WTC11 (cell line): ENCODE data around the gene ZDHHC14. TPM values are rescaled to one million over a fixed set of nuclear protein-coding genes. Genes with fewer than 3 reads are reported as not detected.

Experiments
- ATAC-seq: fragments of 200-7000 bp; cut with Tn5 transposase; 2 replicates; pipeline ENCODE4 v1.10.0; 2021; ENCODE audit warnings: mild to moderate bottlenecking, moderate library complexity
- CTCF ChIA-PET: fragments of 300-600 bp; sonication (Branson Sonifier 250); formaldehyde crosslinking; loops from one replicate; lab custom pipeline; 2021; ENCODE audit warnings: antibody characterized with exemption; lab: Charles Lee
- POLR2A ChIA-PET: fragments of 350-600 bp; sonication (Branson Sonifier 250); formaldehyde crosslinking; loops from one replicate; lab custom pipeline; 2021; ENCODE audit warnings: antibody characterized with exemption; lab: Charles Lee
- DNase-seq: peaks from one replicate; pipeline ENCODE4 v3.0.0; 2021; ENCODE audit warnings: low spot score
- H3K27ac Mint-ChIP-seq: 2 replicates; pipeline ENCODE4 v1.8.0; 2021; ENCODE audit warnings: mixed read lengths
- H3K27me3 Mint-ChIP-seq: 2 replicates; pipeline ENCODE4 v1.8.0; 2021; ENCODE audit warnings: low read depth, mild to moderate bottlenecking, moderate library complexity, mixed read lengths
- H3K36me3 Mint-ChIP-seq: 2 replicates; pipeline ENCODE4 v1.8.0; 2021; ENCODE audit warnings: mixed read lengths
- H3K4me1 Mint-ChIP-seq: 2 replicates; pipeline ENCODE4 v1.8.0; 2022; ENCODE audit warnings: mixed read lengths
- H3K4me3 Mint-ChIP-seq: 2 replicates; pipeline ENCODE4 v1.8.0; 2021; ENCODE audit warnings: mild to moderate bottlenecking, moderate library complexity, mixed read lengths
- H3K9me3 Mint-ChIP-seq: 2 replicates; pipeline ENCODE4 v1.8.0; 2021; ENCODE audit warnings: mixed read lengths
- ETV6 ChIP-seq: sonication (generic); formaldehyde crosslinking; IDR thresholded peaks from 2 replicates; pipeline ENCODE4 v1.8.1; 2022; ENCODE audit warnings: mild to moderate bottlenecking, missing genetic modification reagents
- FOXJ3 ChIP-seq: sonication (generic); formaldehyde crosslinking; IDR thresholded peaks from 2 replicates; pipeline ENCODE4 v1.9.0; 2021; ENCODE audit warnings: missing genetic modification reagents, mild to moderate bottlenecking, borderline replicate concordance
- FOXP4 ChIP-seq: sonication (generic); formaldehyde crosslinking; IDR thresholded peaks from 2 replicates; pipeline ENCODE4 v1.8.0; 2022; ENCODE audit warnings: mild to moderate bottlenecking, missing genetic modification reagents
- GTF2I ChIP-seq: fragments of 250-450 bp; sonication (Bioruptor Pico); conservative IDR thresholded peaks from 2 replicates; pipeline ENCODE4 v1.4.0; 2021; ENCODE audit warnings: mild to moderate bottlenecking
- IRF2 ChIP-seq: sonication (generic); formaldehyde crosslinking; IDR thresholded peaks from 2 replicates; pipeline ENCODE4 v1.8.0; 2022; ENCODE audit warnings: low read depth, missing genetic modification reagents, borderline replicate concordance
- MAX ChIP-seq: sonication (generic); formaldehyde crosslinking; IDR thresholded peaks from 2 replicates; pipeline ENCODE4 v1.8.0; 2022; ENCODE audit warnings: mild to moderate bottlenecking, missing genetic modification reagents
- MYBL2 ChIP-seq: sonication (generic); formaldehyde crosslinking; IDR thresholded peaks from 2 replicates; pipeline ENCODE4 v1.8.1; 2023; ENCODE audit warnings: mild to moderate bottlenecking, moderate library complexity, missing genetic modification reagents
- PRRX2 ChIP-seq: fragments of 250-450 bp; sonication (Bioruptor Pico); IDR thresholded peaks from 2 replicates; pipeline ENCODE4 v1.8.0; 2021; ENCODE audit warnings: mild to moderate bottlenecking
- RELA ChIP-seq: sonication (generic); formaldehyde crosslinking; IDR thresholded peaks from 2 replicates; pipeline ENCODE4 v1.8.1; 2022; ENCODE audit warnings: missing genetic modification reagents, mild to moderate bottlenecking, borderline replicate concordance
- SP1 ChIP-seq: sonication (generic); formaldehyde crosslinking; conservative IDR thresholded peaks from 2 replicates; pipeline ENCODE4 v1.8.1; 2022; ENCODE audit warnings: missing genetic modification reagents
- TEAD1 ChIP-seq: sonication (generic); formaldehyde crosslinking; IDR thresholded peaks from 2 replicates; pipeline ENCODE4 v1.8.0; 2022; ENCODE audit warnings: mild to moderate bottlenecking, missing genetic modification reagents
- TP53 ChIP-seq: sonication (generic); formaldehyde crosslinking; IDR thresholded peaks from 2 replicates; pipeline ENCODE4 v1.8.1; 2023; ENCODE audit warnings: mild to moderate bottlenecking, missing genetic modification reagents
- USF1 ChIP-seq: sonication (generic); formaldehyde crosslinking; IDR thresholded peaks from 2 replicates; pipeline ENCODE4 v1.8.0; 2022; ENCODE audit warnings: mild to moderate bottlenecking, missing genetic modification reagents
- ZBTB43 ChIP-seq: sonication (generic); formaldehyde crosslinking; IDR thresholded peaks from 2 replicates; pipeline ENCODE4 v1.8.1; 2023; ENCODE audit warnings: mild to moderate bottlenecking, missing genetic modification reagents
- ZNF423 ChIP-seq: fragments of 250-450 bp; sonication (Bioruptor Pico); IDR thresholded peaks from 2 replicates; pipeline ENCODE4 v2.1.2; 2022; ENCODE audit warnings: mild to moderate bottlenecking, moderate library complexity
- total RNA-seq: library from RNA; stranded (reverse); gene quantifications from 3 replicates; pipeline ENCODE4 v1.2.3, GENCODE V29; 2021

Gene ZDHHC14
- total RNA-seq, 1 experiment from 2014 or later = 6.6 TPM

- Mint-ChIP-seq H3K9me3 (no peaks in the 10 kb centered on the region), H3K4me3 (peak overlapping the region; percentile 32), H3K4me1 (peaks cover 50% of the 10 kb centered on the region), H3K36me3 (peaks cover 6% of the 10 kb centered on the region), H3K27me3 (peaks cover 8% of the 10 kb centered on the region), H3K27ac (peak overlapping the region; percentile 87)
- CTCF ChIA-PET = interaction anchor here (1.4 kb wide), 1 partner anchor 10 kb away, joined by 3 read pairs; no protein-coding TSS in a partner anchor
- ATAC-seq (peak; percentile 85), DNase-seq (peak; percentile 64)
- TF ChIP-seq ETV6 (peak; percentile 100), MAX (CRISPR knock-in tag) (peak; percentile 37; the same call in 1 of the 2 replicates), MYBL2 (CRISPR knock-in tag) (no peak), FOXP4 (CRISPR knock-in tag) (peak; percentile 97; the same call in 1 of the 2 replicates), TEAD1 (CRISPR knock-in tag) (peak; percentile 76; the same call in 1 of the 2 replicates), SP1 (peak; percentile 62), TP53 (CRISPR knock-in tag) (no peak), ZNF423 (CRISPR knock-in tag) (peak; percentile 81; the same call in 1 of the 2 replicates)
- POLR2A ChIA-PET = no interaction called here
Measured at GRCh38 chr6:157607317-157608109, 226.5 kb downstream of the ZDHHC14 start.

GRCh38 chr6:157608221-157609075 is 227.5 kb downstream of the ZDHHC14 start:
- no peak for DNase-seq
- Mint-ChIP-seq H3K9me3 (no peaks in the 10 kb centered on the region), H3K4me3 (no peak overlapping the region), H3K27me3 (peaks cover 8% of the 10 kb centered on the region), H3K4me1 (peaks cover 50% of the 10 kb centered on the region), H3K36me3 (peaks cover 6% of the 10 kb centered on the region), H3K27ac (peak overlapping the region; percentile 51; the same call in 1 of the 2 replicates)
- CTCF ChIA-PET = no interaction called here
- 0 out of 2 replicates have a peak, but pooled peaks have one; percentile 57 for TF ChIP-seq RELA (CRISPR knock-in tag)
- no peak for TF ChIP-seq USF1 (CRISPR knock-in tag)
- TF ChIP-seq FOXP4 (CRISPR knock-in tag) = 0 out of 2 replicates have a peak, but pooled peaks have one; percentile 8
- TF ChIP-seq IRF2 (CRISPR knock-in tag) = no peak
- POLR2A ChIA-PET = no interaction called here
- ATAC-seq = no peak

- H3K36me3 Mint-ChIP-seq = peaks cover 6% of the 10 kb centered on the region
- H3K9me3 Mint-ChIP-seq = no peaks in the 10 kb centered on the region
- TF ChIP-seq ZBTB43 (no peak), PRRX2 (CRISPR knock-in tag) (no peak), FOXJ3 (no peak), GTF2I (no peak)
- CTCF ChIA-PET = no interaction called here
- no peak overlapping the region for H3K27ac Mint-ChIP-seq
- POLR2A ChIA-PET = no interaction called here
- ATAC-seq (no peak), DNase-seq (no peak)
- peaks cover 53% of the 10 kb centered on the region for H3K4me1 Mint-ChIP-seq
- H3K4me3 Mint-ChIP-seq = no peak overlapping the region
- peaks cover 8% of the 10 kb centered on the region for H3K27me3 Mint-ChIP-seq
Measured at GRCh38 chr6:157609117-157609516, 228.1 kb downstream of the ZDHHC14 start.
